K562 (cell line): Measurements from ENCODE around the gene SPTBN4. TPM values are rescaled to one million over a fixed set of nuclear protein-coding genes. Genes with fewer than 3 reads are reported as not detected.

Experiments
- ATAC-seq: fragments of 200-7000 bp; cut with Tn5 transposase; 3 replicates; pipeline ENCODE4 v1.9.1; 2020; ENCODE audit warnings: moderate library complexity
- BruUV-seq: library from RNA; stranded (reverse); fragments of 400-500 nt; replicated peaks from 2 replicates; lab custom pipeline; 2021; lab: Mats Ljungman, UMichigan
- CTCF ChIA-PET: fragments of 300-600 bp; formaldehyde crosslinking; extraction: SDS; loops from one replicate; lab custom pipeline; 2021; ENCODE audit warnings: low intra/inter-chr PET ratio; lab: Yijun Ruan, JAX
- POLR2A ChIA-PET: fragments of 300-600, 350-650 bp; sonication (Branson Sonifier 250); formaldehyde crosslinking; extraction: SDS; loops from one replicate; lab custom pipeline; 2021; ENCODE audit warnings: antibody characterized with exemption, inconsistent platforms; lab: Yijun Ruan, JAX
- DNase-seq, 4 experiments: peaks; one replicate each; pipeline versions ENCODE4 v3.0.0 to v3.0.0-alpha.2; 2011 to 2018; ENCODE audit warnings: low spot score in 3 of 4, mixed read lengths in 3 of 4; ENCODE audit errors: extremely low read depth in 1 of 4
- FAIRE-seq: peaks from 2 replicates; lab custom pipeline; 2011; peaks lifted over from hg19 to GRCh38; lab: Jason Lieb, UNC
- H2AFZ ChIP-seq: 2 replicates; pipeline ENCODE4 v1.6.0; 2011; ENCODE audit warnings: low read depth, low read length, control low read depth, inconsistent platforms
- H3K27ac ChIP-seq: fragments of 200-600 bp; 3 replicates; pipeline ENCODE4 v1.8.0; 2011; ENCODE audit warnings: low read depth, mild to moderate bottlenecking, control low read depth, inconsistent platforms, low read length, moderate library complexity, mixed read lengths; ENCODE audit errors: extremely low read depth
- H3K27me3 ChIP-seq, 2 experiments: fragments of 300-600 bp in 1 of 2; 2 replicates in 1 of 2; 3 replicates in 1 of 2; pipeline versions ENCODE4 v1.6.0 to v1.8.0; 2011; ENCODE audit warnings: inconsistent platforms in 2 of 2, low read length in 2 of 2, mild to moderate bottlenecking in 1 of 2, mixed read lengths in 1 of 2, moderate library complexity in 1 of 2; ENCODE audit not compliant: control insufficient read depth in 2 of 2, insufficient read depth in 2 of 2
- H3K36me3 ChIP-seq: fragments of 300-600 bp; 3 replicates; pipeline ENCODE4 v1.8.0; 2011; ENCODE audit warnings: mild to moderate bottlenecking, low read length, inconsistent platforms; ENCODE audit not compliant: control insufficient read depth, insufficient read depth
- H3K4me1 ChIP-seq, 2 experiments: fragments of 200-600 bp in 1 of 2; replicated peaks in 1 of 2; 2 replicates in 1 of 2; 3 replicates in 1 of 2; pipeline versions ENCODE4 v1.5.1 to v1.8.0; 2011; ENCODE audit warnings: inconsistent platforms in 2 of 2, low read length in 2 of 2, mild to moderate bottlenecking in 1 of 2, mixed read lengths in 1 of 2, moderate library complexity in 1 of 2; ENCODE audit not compliant: control insufficient read depth in 2 of 2, insufficient read depth in 2 of 2
- H3K4me2 ChIP-seq: 2 replicates; pipeline ENCODE4 v1.6.1; 2011; ENCODE audit warnings: low read length, control low read depth, inconsistent platforms, mixed read lengths; ENCODE audit not compliant: insufficient read depth
- H3K4me3 ChIP-seq: fragments of 200-600 bp; sonication (generic), shearing (Covaris generic); 2 replicates; pipeline ENCODE4 v1.5.1; 2016; ENCODE audit warnings: control low read depth, inconsistent platforms
- H3K79me2 ChIP-seq: fragments of 200-600 bp; 3 replicates; pipeline ENCODE4 v1.8.0; 2011; ENCODE audit warnings: low read length, inconsistent platforms; ENCODE audit not compliant: control insufficient read depth, insufficient read depth
- H3K9ac ChIP-seq, 2 experiments: 2 replicates each; pipeline versions ENCODE4 v1.6.0 to v1.6.1; 2011; ENCODE audit warnings: low read depth in 2 of 2, low read length in 2 of 2, control low read depth in 1 of 2, inconsistent platforms in 1 of 2, mild to moderate bottlenecking in 1 of 2, mixed read lengths in 1 of 2; ENCODE audit not compliant: insufficient read depth in 1 of 2
- H3K9me1 ChIP-seq: one replicate; pipeline ENCODE4 v1.6.0; 2011; ENCODE audit warnings: inconsistent platforms, mild to moderate bottlenecking, low read length, moderate library complexity; ENCODE audit not compliant: control insufficient read depth, insufficient read depth
- H3K9me3 ChIP-seq: replicated peaks from 2 replicates; pipeline ENCODE4 v1.5.1; 2011; ENCODE audit warnings: low read depth, low read length, inconsistent platforms; ENCODE audit not compliant: control insufficient read depth, insufficient read depth
- H4K20me1 ChIP-seq: replicated peaks from 2 replicates; pipeline ENCODE4 v1.6.1; 2011; ENCODE audit warnings: low read length, inconsistent platforms, mixed read lengths; ENCODE audit not compliant: control insufficient read depth, insufficient read depth
- BDP1 ChIP-seq: IDR thresholded peaks from 3 replicates; pipeline ENCODE4 v1.6.1; 2011; ENCODE audit not compliant: insufficient read length, insufficient read depth
- CHAMP1 ChIP-seq: fragments of 450-650 bp; IDR thresholded peaks from 2 replicates; pipeline ENCODE4 v1.6.1; 2016; ENCODE audit warnings: mild to moderate bottlenecking
- PHTF2 ChIP-seq: fragments of 250-450 bp; sonication (Bioruptor Pico); IDR thresholded peaks from 2 replicates; pipeline ENCODE4 v1.5.0; 2021; ENCODE audit warnings: mild to moderate bottlenecking
- TCF7L2 ChIP-seq: fragments of 150-350 bp; IDR thresholded peaks from 2 replicates; pipeline ENCODE4 v1.6.1; 2016; ENCODE audit warnings: low read depth, mild to moderate bottlenecking, low read length, moderate library complexity
- ZBTB7A ChIP-seq: IDR thresholded peaks from 2 replicates; pipeline ENCODE4 v1.6.1; 2011; ENCODE audit warnings: low read depth, mild to moderate bottlenecking, low read length, moderate library complexity, borderline replicate concordance; ENCODE audit not compliant: control insufficient read depth
- ZNF165 ChIP-seq: fragments of 250-450 bp; sonication (Bioruptor Pico); IDR thresholded peaks from 2 replicates; pipeline ENCODE4 v1.4.0; 2020; ENCODE audit warnings: borderline replicate concordance
- ZNF780A ChIP-seq: fragments of 250-450 bp; sonication (Bioruptor Pico); IDR thresholded peaks from 2 replicates; pipeline ENCODE4 v1.5.0; 2021; ENCODE audit warnings: mild to moderate bottlenecking
- ZSCAN29 ChIP-seq: fragments of 450-650 bp; IDR thresholded peaks from 2 replicates; pipeline ENCODE4 v1.6.1; 2017
- WGBS: fragments of 100-300 bp; shearing (Covaris generic); methylation state at CpG from one replicate; pipeline ENCODE4 v1.1.6; 2016; ENCODE audit warnings: low coverage, mixed read lengths; ENCODE audit not compliant: insufficient coverage; ENCODE audit errors: missing lambda C conversion rate; 5-methylcytosine and 5-hydroxymethylcytosine counted together
- in situ Hi-C: fragments of 300-500 bp; cut with MboI; formaldehyde crosslinking; loops from 4 replicates; pipeline ENCODE4 v1.15.0; 2018; ENCODE audit warnings: inconsistent platforms, mixed read lengths
- intact Hi-C: fragments of 100-400 bp; cut with micrococcal nuclease; formaldehyde crosslinking; loops from 2 replicates; pipeline ENCODE4 v1.14.2; 2022
- polyA plus RNA-seq, 8 experiments: library from polyadenylated mRNA; depleted of rRNA in 4 of 8; stranded (reverse) in 5 of 8; unstranded in 3 of 8; fragments of >200 nt; fragmentation: Nextera tagmentation in 2 of 8; fragmentation: Illumina TruSeq in 1 of 8; extraction: Ambion mirVana in 2 of 8; extraction: Trizol in 1 of 8; gene quantifications; 2 replicates each; pipeline versions ENCODE4 v1.2.1 to v1.2.3, GENCODE V29; 2011 to 2014; ENCODE audit warnings: inconsistent platforms in 1 of 8, missing spikeins in 1 of 8
- total RNA-seq, 7 experiments: library from RNA; depleted of rRNA in 6 of 7; stranded (reverse); fragments of >200 nt in 6 of 7; fragmentation: Illumina TruSeq in 2 of 7; extraction: Trizol in 2 of 7; gene quantifications; 2 replicates each; pipeline versions ENCODE4 v1.2.1 to v1.2.3, GENCODE V29; 2011 to 2021; ENCODE audit warnings: low replicate concordance in 1 of 7

SPTBN4 gene
- total and polyA plus RNA-seq, 9 of the 15 experiments (the other 6 are each of a cell fraction or from before 2014, with no cell fraction given), result 0.01 to 1.5 (median 0.86) TPM

- DNase-seq (no peak), FAIRE-seq (no peak), ATAC-seq (no peak; the same call in 2 of the 3 replicates)
- H3K4me2 ChIP-seq, result peak overlapping the region; percentile 68
- 76% methylated on average over 4 of the region's 4 CpGs for WGBS
- H3K27ac ChIP-seq, result peak overlapping the region; percentile 88
- no TSS peak for BruUV-seq
- H3K4me1 ChIP-seq, result peaks cover 30 to 54% of the 10 kb centered on the region in 2 experiments
- TF ChIP-seq TCF7L2, result no peak
- no peak for TF ChIP-seq ZNF780A (CRISPR knock-in tag)
- TF ChIP-seq ZBTB7A, result 0 out of 2 replicates have a peak, but pooled peaks have one; percentile 13
- TF ChIP-seq PHTF2 (CRISPR knock-in tag), result no peak
- no peak for TF ChIP-seq ZSCAN29
- no peak for TF ChIP-seq ZNF165 (CRISPR knock-in tag)
- TF ChIP-seq BDP1, result no peak
- TF ChIP-seq CHAMP1, result no peak
- H3K36me3 ChIP-seq, result peaks cover 5% of the 10 kb centered on the region; the same call in 2 of the 3 replicates
- ChIA-PET CTCF (no interaction called here), POLR2A (interaction anchor here (0.6 to 2.7 kb wide), 7 partner anchors 9 to 982 kb away, joined by 3 to 17 read pairs (median 7); partner anchors contain the start of gene RPS16)
- intact Hi-C loops, result no loop called here
- H3K27me3 ChIP-seq, result no peaks in the 10 kb centered on the region
- H3K9me3 ChIP-seq, result no peaks in the 10 kb centered on the region
- H3K79me2 ChIP-seq, result peaks cover 11% of the 10 kb centered on the region
- H3K4me3 ChIP-seq, result peak overlapping the region; percentile 13
- no peaks in the 10 kb centered on the region for H4K20me1 ChIP-seq
- peak overlapping the region; percentile 59 to 94 for H3K9ac ChIP-seq
- no peaks in the 10 kb centered on the region for H3K9me1 ChIP-seq
- peak overlapping the region; percentile 90 for H2AFZ ChIP-seq
- in situ Hi-C loops, result no loop called here
These were observed 49.2 kb upstream of the SPTBN4 start for GRCh38 chr19:40417643-40417981.
